HepG2 (cell line): ENCODE results near the gene CROCC. TPM values are rescaled to one million over a fixed set of nuclear protein-coding genes. Genes with fewer than 3 reads are reported as not detected.

Experiments
- ATAC-seq: fragments of 200-7000 bp; cut with Tn5 transposase; 3 replicates; pipeline ENCODE4 v1.9.1; 2020; ENCODE audit warnings: mild to moderate bottlenecking, moderate library complexity
- BruUV-seq: library from RNA; stranded (reverse); fragments of 400-500 nt; replicated peaks from 2 replicates; lab custom pipeline; 2021; lab: Mats Ljungman, UMichigan
- CTCF ChIA-PET: fragments of 300-600 bp; formaldehyde crosslinking; extraction: SDS; loops from one replicate; lab custom pipeline; 2021; ENCODE audit warnings: low total read pairs, inconsistent platforms, low intra/inter-chr PET ratio; lab: Yijun Ruan, JAX
- POLR2A ChIA-PET: fragments of 350-600 bp; sonication (Branson Sonifier 250); formaldehyde crosslinking; loops from one replicate; lab custom pipeline; 2020; ENCODE audit warnings: antibody characterized with exemption, inconsistent platforms; lab: Yijun Ruan, JAX
- DNase-seq: peaks from one replicate; pipeline ENCODE4 v3.0.0-alpha.2; 2015; ENCODE audit warnings: low spot score
- FAIRE-seq: peaks from 3 replicates; lab custom pipeline; 2011; peaks lifted over from hg19 to GRCh38; lab: Jason Lieb, UNC
- H2AFZ ChIP-seq: one replicate; pipeline ENCODE4 v1.6.1; 2011; ENCODE audit warnings: low read length, inconsistent platforms
- H3K27ac ChIP-seq: fragments of 300-600 bp; 3 replicates; pipeline ENCODE4 v1.8.0; 2011; ENCODE audit warnings: mixed run types, mild to moderate bottlenecking, mixed read lengths, low read length, inconsistent platforms; ENCODE audit not compliant: insufficient read depth; ENCODE audit errors: extremely low read length
- H3K27me3 ChIP-seq, 2 experiments: fragments of 200-600 bp in 1 of 2; 2 replicates in 1 of 2; 3 replicates in 1 of 2; pipeline versions ENCODE4 v1.6.0 to v1.8.0; 2011; ENCODE audit warnings: low read length in 2 of 2, mild to moderate bottlenecking in 2 of 2, moderate library complexity in 2 of 2, inconsistent platforms in 1 of 2; ENCODE audit not compliant: insufficient read depth in 2 of 2, control insufficient read depth in 1 of 2
- H3K36me3 ChIP-seq, 2 experiments: fragments of 200-600 bp in 1 of 2; replicated peaks in 1 of 2; 2 replicates in 1 of 2; 3 replicates in 1 of 2; pipeline versions ENCODE4 v1.5.1 to v1.8.0; 2011; ENCODE audit warnings: low read length in 2 of 2, inconsistent platforms in 1 of 2; ENCODE audit not compliant: insufficient read depth in 2 of 2, control insufficient read depth in 1 of 2
- H3K4me1 ChIP-seq: 2 replicates; pipeline ENCODE4 v1.5.1; 2012; ENCODE audit warnings: low read length, inconsistent platforms; ENCODE audit not compliant: insufficient read depth
- H3K4me2 ChIP-seq: 2 replicates; pipeline ENCODE4 v1.6.0; 2011; ENCODE audit warnings: low read depth, low read length, inconsistent platforms
- H3K4me3 ChIP-seq, 3 experiments: fragments of 200-600 bp in 1 of 3; sonication (generic), shearing (Covaris generic) in 1 of 3; replicated peaks in 1 of 3; 2 replicates each; pipeline ENCODE4 v1.5.1; 2011 to 2016; ENCODE audit warnings: low read length in 3 of 3, inconsistent platforms in 2 of 3, low read depth in 2 of 3, mild to moderate bottlenecking in 2 of 3, control low read depth in 1 of 3, mixed read lengths in 1 of 3; ENCODE audit not compliant: insufficient read depth in 1 of 3
- H3K79me2 ChIP-seq: one replicate; pipeline ENCODE4 v1.6.1; 2011; ENCODE audit warnings: low read length, inconsistent platforms; ENCODE audit not compliant: insufficient read depth
- H3K9ac ChIP-seq: 2 replicates; pipeline ENCODE4 v1.6.0; 2011; ENCODE audit warnings: mild to moderate bottlenecking, low read depth, low read length, inconsistent platforms; ENCODE audit not compliant: insufficient read depth
- H3K9me3 ChIP-seq: 2 replicates; pipeline ENCODE4 v1.5.1; 2012; ENCODE audit warnings: mild to moderate bottlenecking, low read length
- H4K20me1 ChIP-seq: 2 replicates; pipeline ENCODE4 v1.6.0; 2011; ENCODE audit warnings: inconsistent platforms, mild to moderate bottlenecking, low read length, moderate library complexity; ENCODE audit not compliant: insufficient read depth
- CHCHD3 ChIP-seq: sonication (generic); formaldehyde crosslinking; IDR thresholded peaks from 2 replicates; pipeline ENCODE4 v1.8.0; 2022; ENCODE audit warnings: mild to moderate bottlenecking, missing genetic modification reagents, moderate library complexity
- DNMT3B ChIP-seq: conservative IDR thresholded peaks from 2 replicates; pipeline ENCODE4 v1.6.1; 2016; ENCODE audit warnings: missing biosample characterization, control low read depth
- FUBP1 ChIP-seq: sonication (generic); formaldehyde crosslinking; IDR thresholded peaks from 2 replicates; pipeline ENCODE4 v1.5.1; 2020; ENCODE audit warnings: missing genetic modification reagents, mild to moderate bottlenecking, borderline replicate concordance
- KAT7 ChIP-seq: IDR thresholded peaks from 2 replicates; pipeline ENCODE4 v1.6.1; 2018; ENCODE audit warnings: borderline replicate concordance, missing compliant biosample characterization
- ZBTB33 ChIP-seq: sonication (generic); formaldehyde crosslinking; IDR thresholded peaks from 2 replicates; pipeline ENCODE4 v1.4.0; 2020; ENCODE audit warnings: missing genetic modification reagents
- ZBTB7B ChIP-seq: sonication (generic); formaldehyde crosslinking; IDR thresholded peaks from 2 replicates; pipeline ENCODE4 v1.4.0; 2020; ENCODE audit warnings: missing genetic modification reagents
- ZNF282 ChIP-seq: fragments of 450-650 bp; IDR thresholded peaks from 2 replicates; pipeline ENCODE4 v1.6.1; 2018; ENCODE audit not compliant: partially characterized antibody
- ZNF546 ChIP-seq: sonication (generic); formaldehyde crosslinking; conservative IDR thresholded peaks from 2 replicates; pipeline ENCODE4 v1.8.1; 2023; ENCODE audit warnings: mild to moderate bottlenecking, missing genetic modification reagents
- ZNF552 ChIP-seq: sonication (generic); formaldehyde crosslinking; IDR thresholded peaks from 2 replicates; pipeline ENCODE4 v1.9.0; 2022; ENCODE audit warnings: missing genetic modification reagents, mild to moderate bottlenecking, borderline replicate concordance
- ZNF878 ChIP-seq: sonication (generic); formaldehyde crosslinking; IDR thresholded peaks from 2 replicates; pipeline ENCODE4 v1.8.1; 2023; ENCODE audit warnings: mild to moderate bottlenecking, missing genetic modification reagents, moderate library complexity
- ZNF879 ChIP-seq: sonication (generic); formaldehyde crosslinking; IDR thresholded peaks from 2 replicates; pipeline ENCODE4 v1.8.1; 2023; ENCODE audit warnings: missing genetic modification reagents
- ZSCAN9 ChIP-seq: IDR thresholded peaks from 2 replicates; pipeline ENCODE4 v1.6.1; 2016; ENCODE audit warnings: borderline replicate concordance
- WGBS: methylation state at CpG from one replicate; pipeline ENCODE4 v1.1.6; 2017; ENCODE audit warnings: low lambda C conversion rate; 5-methylcytosine and 5-hydroxymethylcytosine counted together
- in situ Hi-C: cut with HindIII; loops from 2 replicates; pipeline ENCODE4 v1.10.0; 2017; ENCODE audit warnings: low pct_unique_long_range_greater_than_20kb; ENCODE audit not compliant: extremely low pct_ligation_motif_present
- intact Hi-C: fragments of 100-400 bp; cut with micrococcal nuclease; formaldehyde crosslinking; loops from one replicate; pipeline ENCODE4 v1.10.0; 2022; ENCODE audit not compliant: unreplicated experiment
- polyA plus RNA-seq, 8 experiments: library from polyadenylated mRNA; depleted of rRNA in 3 of 8; stranded (reverse) in 7 of 8; unstranded in 1 of 8; fragments of >200 nt; fragmentation: Illumina TruSeq in 4 of 8; extraction: Trizol in 4 of 8; gene quantifications; 2 replicates each; pipeline versions ENCODE4 v1.2.1 to v1.2.3, GENCODE V29; 2011 to 2016; ENCODE audit warnings: low read depth in 4 of 8, missing spikeins in 1 of 8, mixed read lengths in 1 of 8; ENCODE audit not compliant: insufficient read depth in 1 of 8
- total RNA-seq, 5 experiments: library from RNA; depleted of rRNA; stranded (reverse); fragments of >200 nt; fragmentation: Illumina TruSeq; extraction: Trizol; gene quantifications; 2 replicates each; pipeline ENCODE4 v1.2.3, GENCODE V29; 2016; ENCODE audit warnings: low read depth in 1 of 5
- TF ChIP-seq, protein P1 (sequence below): sonication (generic); formaldehyde crosslinking; IDR thresholded peaks from 2 replicates; pipeline ENCODE4 v1.4.0; 2020; ENCODE audit warnings: missing genetic modification reagents, borderline replicate concordance

The CROCC gene
- total and polyA plus RNA-seq, 2 of the 13 experiments (the other 11 are each of a cell fraction or from before 2014, with no cell fraction given): 7.8 to 15.5 TPM

GRCh38 chr1:16993521-16994038 is 71.8 kb downstream of the CROCC start (continued):
- TF ChIP-seq ZBTB33 (CRISPR knock-in tag): no peak
- TF ChIP-seq, all 625 proteins: peak for 0

DNA sequence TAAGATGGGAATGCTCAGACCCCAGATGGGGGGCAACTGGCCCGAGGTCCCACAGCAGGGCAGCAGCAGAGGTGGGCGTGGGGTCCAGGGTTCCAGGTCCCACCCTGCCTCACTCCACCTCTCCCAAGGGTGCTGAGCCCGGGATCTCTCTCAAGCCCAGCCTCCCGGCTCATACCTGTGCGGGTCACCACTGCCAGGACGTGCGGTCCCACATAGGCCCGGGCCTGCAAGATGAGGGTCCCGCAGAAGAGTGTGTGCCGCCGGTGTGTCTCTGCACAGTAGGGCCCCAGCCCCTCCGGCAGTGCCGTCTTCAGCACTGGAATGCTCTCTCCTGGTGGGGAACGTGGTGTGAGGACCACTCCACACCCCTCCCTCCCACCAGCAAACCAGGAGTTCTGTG is 75.1 kb downstream of the CROCC start:
- H3K4me1 ChIP-seq: no peaks in the 10 kb centered on the region
- no peak overlapping the region for H2AFZ ChIP-seq
- no peaks in the 10 kb centered on the region for H3K79me2 ChIP-seq
- POLR2A ChIA-PET: no interaction called here
- no TSS peak for BruUV-seq
- DNase-seq: no peak
- intact Hi-C loops (no loop called here), in situ Hi-C loops (no loop called here)
- H3K9me3 ChIP-seq: no peaks in the 10 kb centered on the region
- H3K27me3 ChIP-seq: no peaks in the 10 kb centered on the region
- CTCF ChIA-PET: no interaction called here
- no peak overlapping the region for H3K4me3 ChIP-seq
- no peak overlapping the region for H3K27ac ChIP-seq
- ATAC-seq: no peak
- H3K36me3 ChIP-seq: peaks cover 0 to under 1% of the 10 kb centered on the region in 2 experiments; a peak in 1 of 5 replicates
- no peak for FAIRE-seq
- H3K9ac ChIP-seq: no peak overlapping the region
- 96% methylated on average over 5 of the region's 14 CpGs for WGBS
- no peak overlapping the region for H3K4me2 ChIP-seq
- TF ChIP-seq CHCHD3 (CRISPR knock-in tag) (no peak), ZNF552 (no peak), KAT7 (CRISPR knock-in tag) (no peak), FUBP1 (CRISPR knock-in tag) (no peak), ZNF879 (no peak), ZBTB7B (CRISPR knock-in tag) (no peak), ZSCAN9 (CRISPR knock-in tag) (no peak), DNMT3B (CRISPR knock-in tag) (no peak), ZNF546 (CRISPR knock-in tag) (no peak), ZNF878 (CRISPR knock-in tag) (no peak), ZNF282 (no peak)
- TF ChIP-seq, protein P1, sequence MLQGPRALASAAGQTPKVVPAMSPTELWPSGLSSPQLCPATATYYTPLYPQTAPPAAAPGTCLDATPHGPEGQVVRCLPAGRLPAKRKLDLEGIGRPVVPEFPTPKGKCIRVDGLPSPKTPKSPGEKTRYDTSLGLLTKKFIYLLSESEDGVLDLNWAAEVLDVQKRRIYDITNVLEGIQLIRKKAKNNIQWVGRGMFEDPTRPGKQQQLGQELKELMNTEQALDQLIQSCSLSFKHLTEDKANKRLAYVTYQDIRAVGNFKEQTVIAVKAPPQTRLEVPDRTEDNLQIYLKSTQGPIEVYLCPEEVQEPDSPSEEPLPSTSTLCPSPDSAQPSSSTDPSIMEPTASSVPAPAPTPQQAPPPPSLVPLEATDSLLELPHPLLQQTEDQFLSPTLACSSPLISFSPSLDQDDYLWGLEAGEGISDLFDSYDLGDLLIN: no peak
- no peaks in the 10 kb centered on the region for H4K20me1 ChIP-seq
